ENCODE measurements around the gene TALDO1. TPM values are rescaled to one million over a fixed set of nuclear protein-coding genes. Genes with fewer than 3 reads are reported as not detected.
A peak's percentile ranks its signal among the peaks of the same experiment; 100 is the strongest.

The TALDO1 gene
- total and polyA plus RNA-seq, 7 experiments from 2014 or later, result 61.4 to 272 (median 179) TPM

DNA sequence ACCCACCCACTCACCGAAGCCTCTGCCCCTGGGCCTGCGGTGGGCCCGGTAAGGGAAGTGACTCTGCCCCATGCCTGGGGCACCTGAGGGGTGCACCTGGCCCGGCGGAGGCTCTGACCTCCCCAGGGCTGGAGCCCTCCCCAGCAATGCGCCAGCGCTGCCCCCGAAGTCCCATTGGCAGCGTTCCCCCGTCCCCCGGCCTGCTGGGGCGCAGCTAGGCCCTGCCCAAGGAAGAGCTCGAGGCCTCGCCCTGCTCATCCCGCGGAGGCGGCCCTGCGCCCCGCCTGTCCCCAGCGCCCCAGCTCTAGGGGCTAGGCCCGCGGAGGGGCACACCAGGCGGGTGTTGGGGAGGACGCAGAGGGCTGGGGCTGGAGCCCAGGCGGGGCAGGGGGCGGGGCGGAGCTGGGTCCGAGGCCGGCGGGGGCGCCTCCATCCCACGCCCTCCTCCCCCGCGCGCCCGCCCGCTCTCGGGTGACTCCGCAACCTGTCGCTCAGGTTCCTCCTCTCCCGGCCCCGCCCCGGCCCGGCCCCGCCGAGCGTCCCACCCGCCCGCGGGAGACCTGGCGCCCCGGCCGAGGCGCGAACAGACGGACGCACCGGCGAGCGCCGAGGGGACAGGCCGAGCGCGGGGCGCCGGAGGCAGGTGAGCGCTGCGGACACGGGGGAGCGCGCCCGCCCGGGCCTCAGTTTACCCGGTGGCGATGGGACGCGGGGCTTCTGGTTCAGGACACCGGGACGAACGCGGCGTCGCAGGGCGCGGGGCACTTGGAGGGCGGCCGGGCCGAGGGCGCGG lies 41.4 kb upstream of the TALDO1 start, which contains the start of gene EPS8L2:
Gene EPS8L2 (plus strand): TSS at position 586 of the 793 bp plus-strand sequence. CDS start 3,177 bp downstream, outside the sequence.
- Mint-ChIP-seq H3K9me3 (no peaks in the 10 kb centered on the region), H3K27ac (no peak within 1 kb of the TSS), H3K4me3 (peak within 1 kb of the TSS in 4 of 10 donors; percentile 23 to 68 (median 38)), H3K4me1 (peaks cover 0 to 10% (median under 1%) of the 10 kb centered on the region in 7 donors), H3K27me3 (peaks cover 0 to 21% (median 13%) of the 10 kb centered on the region in 5 donors), H3K36me3 (peaks cover 0 to 5% (median 0%) of the 10 kb centered on the region in 5 donors)
- H3K9me3 ChIP-seq (ENCODE audit: control insufficient read depth in 2 of 3, low read length in 3 of 3), result no peaks in the 10 kb centered on the region
- H3K27ac ChIP-seq (ENCODE audit: low read depth, low read length), result no peak within 1 kb of the TSS
- CTCF ChIA-PET, result interaction anchor here (0.7 kb wide), 1 partner anchor 12 kb away, joined by 3 read pairs; no protein-coding TSS in a partner anchor
- peaks cover 0 to 6% of the 10 kb centered on the region in 2 donors for H3K27me3 ChIP-seq (ENCODE audit: control insufficient read depth in 2 of 2, insufficient read depth in 2 of 2, low read length in 2 of 2)
- ATAC-seq (peak; percentile 47), DNase-seq (peak in 1 of 9 donors; percentile 26)
- POLR2A ChIA-PET, result interaction anchor here (1.2 to 2.0 kb wide), 2 partner anchors 11 to 15 kb away, joined by 3 to 9 read pairs; partner anchors contain the start of genes DEAF1 and TMEM80
- H3K36me3 ChIP-seq (ENCODE audit: control insufficient read depth in 2 of 3, insufficient read depth in 3 of 3, low read length in 3 of 3), result peaks cover 0 to 26% (median 3%) of the 10 kb centered on the region in 3 experiments
- intact Hi-C loops (cut with micrococcal nuclease), result no loop called here
- H3K4me1 ChIP-seq (ENCODE audit: control insufficient read depth in 2 of 2, insufficient read depth in 2 of 2, low read length in 2 of 2), result peaks cover 0 to 6% of the 10 kb centered on the region in 2 donors
- H3K4me3 ChIP-seq (ENCODE audit: low read length), result no peak within 1 kb of the TSS

DNA sequence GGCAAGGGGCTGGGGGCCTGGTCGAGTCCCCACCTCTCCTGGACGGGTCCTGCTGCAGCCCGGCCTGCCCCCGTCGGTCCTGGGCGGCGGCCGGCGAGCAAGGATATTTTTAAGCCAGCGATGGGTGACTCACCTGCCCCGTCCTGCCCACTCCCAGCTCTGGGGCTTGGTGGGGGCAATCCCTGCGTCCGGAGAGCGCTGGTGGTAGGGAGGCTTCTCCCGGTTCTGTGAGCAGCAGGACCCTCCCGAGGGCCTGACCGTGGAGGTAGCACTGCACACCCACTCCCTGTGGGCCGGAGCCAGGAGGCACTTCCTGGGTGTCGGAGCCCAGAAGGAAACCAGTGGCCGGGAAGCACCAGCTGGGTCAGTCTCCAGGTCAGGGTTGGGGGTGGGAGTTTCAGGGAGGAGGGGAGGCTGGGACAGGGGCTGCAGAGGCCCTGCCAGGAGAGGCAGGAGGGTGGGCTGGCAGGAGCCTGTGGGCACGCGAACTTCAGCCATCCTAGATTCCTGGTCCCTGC lies 40.8 kb upstream of the TALDO1 start:
- CTCF ChIA-PET, result no interaction called here
- Mint-ChIP-seq H3K27me3 (peaks cover 0 to 27% (median 19%) of the 10 kb centered on the region in 5 donors), H3K4me3 (peak overlapping the region in 2 of 10 donors; percentile 26 to 68), H3K27ac (no peak overlapping the region), H3K9me3 (no peaks in the 10 kb centered on the region), H3K4me1 (peaks cover 0 to 17% (median 5%) of the 10 kb centered on the region in 7 donors), H3K36me3 (peaks cover 0 to 4% (median 0%) of the 10 kb centered on the region in 5 donors)
- POLR2A ChIA-PET, result no interaction called here
- Histone ChIP-seq H3K4me1 (ENCODE audit: control insufficient read depth in 2 of 2, insufficient read depth in 2 of 2, low read length in 2 of 2) (peaks cover 0 to 6% of the 10 kb centered on the region in 2 donors), H3K9me3 (ENCODE audit: control insufficient read depth in 2 of 3, low read length in 3 of 3) (no peaks in the 10 kb centered on the region), H3K4me3 (ENCODE audit: low read length) (no peak overlapping the region), H3K27me3 (ENCODE audit: control insufficient read depth in 2 of 2, insufficient read depth in 2 of 2, low read length in 2 of 2) (peaks cover 0 to 6% of the 10 kb centered on the region in 2 donors), H3K27ac (ENCODE audit: low read depth, low read length) (no peak overlapping the region), H3K36me3 (ENCODE audit: control insufficient read depth in 2 of 3, insufficient read depth in 3 of 3, low read length in 3 of 3) (peaks cover 0 to 23% (median 3%) of the 10 kb centered on the region in 3 experiments)
- DNase-seq (peak in 1 of 9 donors; percentile 21), ATAC-seq (no peak)
- intact Hi-C loops (cut with micrococcal nuclease), result no loop called here

DNA sequence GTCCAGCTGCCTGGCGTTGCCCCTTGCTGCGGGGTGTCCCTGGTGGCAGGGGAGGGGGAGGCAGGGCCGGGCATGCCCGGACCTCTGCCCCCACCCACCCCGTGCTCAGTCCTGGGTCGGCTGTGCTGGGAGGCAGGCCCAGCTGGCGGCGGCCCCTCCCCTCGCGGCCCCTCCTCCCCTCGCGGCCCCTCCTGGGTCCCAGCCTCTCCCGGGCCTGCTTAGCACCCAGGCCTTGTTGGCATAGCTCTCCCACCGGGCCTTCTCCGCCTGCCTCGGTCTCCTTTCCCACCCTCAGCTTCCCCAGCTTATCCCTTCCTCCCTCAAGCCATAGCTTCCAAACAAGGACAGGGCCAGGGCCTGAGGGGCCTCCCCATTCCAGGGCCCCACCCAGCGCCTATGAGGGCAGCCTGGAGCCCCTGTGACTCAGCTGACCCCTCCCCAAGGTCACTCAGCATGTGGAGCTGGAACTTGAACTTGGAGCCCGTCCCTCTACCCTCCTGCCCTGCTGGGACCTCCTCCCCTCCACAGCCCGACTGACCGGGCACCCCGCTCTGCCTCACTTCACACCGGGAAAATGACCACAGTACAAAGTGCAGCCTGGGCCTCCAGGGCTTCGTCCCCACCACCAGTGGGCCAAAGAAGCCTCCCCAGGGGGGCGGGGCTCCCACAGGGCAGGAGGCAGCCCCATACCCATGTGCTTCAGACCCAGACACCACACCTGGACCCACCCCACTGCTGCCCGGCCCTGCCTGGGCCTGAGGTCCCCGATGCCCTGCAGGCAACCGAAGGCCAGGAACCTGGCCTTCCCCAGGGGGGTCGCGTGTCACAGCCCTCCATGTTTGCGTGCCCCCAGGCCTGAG lies 40.1 kb upstream of the TALDO1 start:
- Mint-ChIP-seq H3K9me3 (no peaks in the 10 kb centered on the region), H3K4me3 (peak overlapping the region in 3 of 10 donors; percentile 26 to 68 (median 49)), H3K27ac (no peak overlapping the region), H3K36me3 (peaks cover 0 to 2% (median 0%) of the 10 kb centered on the region in 5 donors), H3K4me1 (peaks cover 0 to 17% (median 5%) of the 10 kb centered on the region in 7 donors), H3K27me3 (peaks cover 0 to 29% (median 19%) of the 10 kb centered on the region in 5 donors)
- Histone ChIP-seq H3K27me3 (ENCODE audit: control insufficient read depth in 2 of 2, insufficient read depth in 2 of 2, low read length in 2 of 2) (peaks cover 0 to 6% of the 10 kb centered on the region in 2 donors), H3K4me3 (ENCODE audit: low read length) (no peak overlapping the region), H3K9me3 (ENCODE audit: control insufficient read depth in 2 of 3, low read length in 3 of 3) (no peaks in the 10 kb centered on the region), H3K4me1 (ENCODE audit: control insufficient read depth in 2 of 2, insufficient read depth in 2 of 2, low read length in 2 of 2) (peaks cover 0 to 6% of the 10 kb centered on the region in 2 donors), H3K36me3 (ENCODE audit: control insufficient read depth in 2 of 3, insufficient read depth in 3 of 3, low read length in 3 of 3) (peaks cover 0 to 16% (median 0%) of the 10 kb centered on the region in 3 experiments), H3K27ac (ENCODE audit: low read depth, low read length) (no peak overlapping the region)
- intact Hi-C loops (cut with micrococcal nuclease), result no loop called here
- ATAC-seq, result no peak
- no peak for DNase-seq
- CTCF ChIA-PET, result no interaction called here
- POLR2A ChIA-PET, result no interaction called here

DNA sequence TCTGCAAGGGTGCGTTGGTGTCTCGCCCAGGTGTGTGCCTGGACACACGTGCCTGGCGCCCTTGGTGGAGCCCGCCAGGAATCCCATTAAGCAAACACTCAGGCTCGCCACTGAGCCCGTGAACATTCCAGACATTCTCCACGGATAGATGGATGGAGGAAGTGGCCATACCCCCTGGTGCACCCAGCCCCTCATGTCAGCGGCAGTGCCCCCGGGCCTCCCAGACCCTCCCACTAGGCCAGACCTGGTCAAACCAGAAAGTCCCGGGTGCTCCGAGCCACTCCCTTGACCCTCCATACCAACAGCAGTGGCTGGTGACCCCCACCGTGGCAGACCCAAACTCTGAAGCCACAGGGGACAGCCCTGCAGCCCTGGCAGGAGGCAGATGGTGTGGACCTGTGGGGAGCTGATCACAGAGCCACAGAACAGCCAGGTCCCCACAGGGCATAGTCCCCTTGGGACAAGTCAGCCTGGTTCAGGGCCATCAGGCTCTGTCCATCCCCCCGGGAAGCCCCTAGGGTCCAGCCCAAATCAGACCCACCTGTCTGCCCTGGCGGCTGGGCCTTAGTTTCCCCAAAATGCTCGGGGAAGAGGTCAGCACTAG lies 39.3 kb upstream of the TALDO1 start:
- Histone ChIP-seq H3K4me3 (ENCODE audit: low read length) (no peak overlapping the region), H3K27me3 (ENCODE audit: control insufficient read depth in 2 of 2, insufficient read depth in 2 of 2, low read length in 2 of 2) (peaks cover 0 to 6% of the 10 kb centered on the region in 2 donors), H3K4me1 (ENCODE audit: control insufficient read depth in 2 of 2, insufficient read depth in 2 of 2, low read length in 2 of 2) (peaks cover 0 to 6% of the 10 kb centered on the region in 2 donors), H3K36me3 (ENCODE audit: control insufficient read depth in 2 of 3, insufficient read depth in 3 of 3, low read length in 3 of 3) (peaks cover 0 to 9% (median 0%) of the 10 kb centered on the region in 3 experiments), H3K9me3 (ENCODE audit: control insufficient read depth in 2 of 3, low read length in 3 of 3) (no peaks in the 10 kb centered on the region), H3K27ac (ENCODE audit: low read depth, low read length) (no peak overlapping the region)
- ChIA-PET CTCF (no interaction called here), POLR2A (no interaction called here)
- intact Hi-C loops (cut with micrococcal nuclease), result no loop called here
- Mint-ChIP-seq H3K4me1 (peaks cover 0 to 17% (median 5%) of the 10 kb centered on the region in 7 donors), H3K9me3 (no peaks in the 10 kb centered on the region), H3K4me3 (peak overlapping the region in 1 of 10 donors; percentile 68), H3K27ac (no peak overlapping the region), H3K27me3 (peaks cover 0 to 29% (median 19%) of the 10 kb centered on the region in 5 donors), H3K36me3 (peaks cover 0 to 2% (median 0%) of the 10 kb centered on the region in 5 donors)
- ATAC-seq (no peak), DNase-seq (no peak)

DNA sequence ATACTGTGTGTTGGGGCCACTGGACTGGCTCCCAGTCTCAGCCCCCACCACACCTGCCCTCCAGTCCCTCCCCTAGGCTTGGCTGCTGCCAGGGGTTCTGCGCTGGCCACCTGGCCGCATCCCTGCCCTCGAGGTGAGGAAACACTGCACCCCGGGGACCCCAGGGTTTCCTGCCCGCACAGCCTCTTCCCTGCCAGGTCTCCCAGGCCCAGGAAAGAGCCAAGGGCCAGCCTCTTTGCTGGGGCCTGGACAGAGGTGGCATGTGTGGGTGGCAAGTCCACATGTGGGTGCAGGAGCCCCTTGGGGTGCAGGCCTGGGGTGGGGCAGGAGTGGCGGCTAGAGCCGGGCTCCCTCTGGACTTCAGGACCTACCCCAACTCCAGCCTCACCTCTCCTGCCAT lies 38.8 kb upstream of the TALDO1 start:
- Mint-ChIP-seq H3K4me3 (no peak overlapping the region), H3K36me3 (peaks cover 0 to 2% (median 0%) of the 10 kb centered on the region in 5 donors), H3K9me3 (no peaks in the 10 kb centered on the region), H3K27ac (no peak overlapping the region), H3K4me1 (peaks cover 0 to 17% (median 5%) of the 10 kb centered on the region in 7 donors), H3K27me3 (peaks cover 0 to 29% (median 19%) of the 10 kb centered on the region in 5 donors)
- Histone ChIP-seq H3K4me1 (ENCODE audit: control insufficient read depth in 2 of 2, insufficient read depth in 2 of 2, low read length in 2 of 2) (peaks cover 0 to 6% of the 10 kb centered on the region in 2 donors), H3K4me3 (ENCODE audit: low read length) (no peak overlapping the region), H3K27me3 (ENCODE audit: control insufficient read depth in 2 of 2, insufficient read depth in 2 of 2, low read length in 2 of 2) (peaks cover 0 to 6% of the 10 kb centered on the region in 2 donors), H3K36me3 (ENCODE audit: control insufficient read depth in 2 of 3, insufficient read depth in 3 of 3, low read length in 3 of 3) (peaks cover 0 to 3% (median 0%) of the 10 kb centered on the region in 3 experiments), H3K27ac (ENCODE audit: low read depth, low read length) (no peak overlapping the region), H3K9me3 (ENCODE audit: control insufficient read depth in 2 of 3, low read length in 3 of 3) (no peaks in the 10 kb centered on the region)
- ChIA-PET CTCF (no interaction called here), POLR2A (no interaction called here)
- intact Hi-C loops (cut with micrococcal nuclease), result no loop called here
- DNase-seq (no peak), ATAC-seq (no peak)

Measured in naive thymus-derived CD4-positive, alpha-beta T cell (primary cell).